ENCODE measurements around the gene COIL. TPM values are rescaled to one million over a fixed set of nuclear protein-coding genes. Genes with fewer than 3 reads are reported as not detected.

Gene COIL
- total RNA-seq, 1 donor from 2014 or later: 21.6 TPM

Other genes with a start within 250 kb of the COIL start
- gene C17orf67, start 127.1 kb downstream of the COIL start, total RNA-seq: 2.4 and 3.0 TPM in 2 replicates
- gene DGKE, start 126.9 kb downstream of the COIL start, total RNA-seq: 22.5 and 24.2 TPM in 2 replicates
- 132 and 136 TPM in 2 replicates for gene TRIM25, start 47.0 kb downstream of the COIL start, total RNA-seq
- 11.1 and 13.4 TPM in 2 replicates for gene SCPEP1, start 17.1 kb upstream of the COIL start, total RNA-seq
- 27.7 and 28.1 TPM in 2 replicates for gene AKAP1, start 124.2 kb upstream of the COIL start, total RNA-seq

All from T-helper 1 cell treated with Interleukin-12 subunit alpha and Interleukin-12 subunit beta and Interleukin-4 antibody, amounts not matched to agents 30 ng/mL and 1 ng/mL, for 36 hours (primary cell).